Activated naive CD8-positive, alpha-beta T cell treated with anti-CD3 and anti-CD28 coated beads, Interleukin-2, amount 50 U/mL, for 16 hours (primary cell): ENCODE measurements around the gene AVEN.
A peak's percentile ranks its signal among the peaks of the same experiment; 100 is the strongest.
"Not testable (repeated sequence)": the region's sequence is repeated elsewhere in the genome, so short reads cannot be mapped to it uniquely, and the experiment has no call there.

ENCODE experiments used
- DNase-seq: peaks from one replicate; pipeline ENCODE4 v3.0.0-alpha.2; 2020; ENCODE audit warnings: low read depth, low spot score

Gene AVEN, protein sequence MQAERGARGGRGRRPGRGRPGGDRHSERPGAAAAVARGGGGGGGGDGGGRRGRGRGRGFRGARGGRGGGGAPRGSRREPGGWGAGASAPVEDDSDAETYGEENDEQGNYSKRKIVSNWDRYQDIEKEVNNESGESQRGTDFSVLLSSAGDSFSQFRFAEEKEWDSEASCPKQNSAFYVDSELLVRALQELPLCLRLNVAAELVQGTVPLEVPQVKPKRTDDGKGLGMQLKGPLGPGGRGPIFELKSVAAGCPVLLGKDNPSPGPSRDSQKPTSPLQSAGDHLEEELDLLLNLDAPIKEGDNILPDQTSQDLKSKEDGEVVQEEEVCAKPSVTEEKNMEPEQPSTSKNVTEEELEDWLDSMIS

DNA sequence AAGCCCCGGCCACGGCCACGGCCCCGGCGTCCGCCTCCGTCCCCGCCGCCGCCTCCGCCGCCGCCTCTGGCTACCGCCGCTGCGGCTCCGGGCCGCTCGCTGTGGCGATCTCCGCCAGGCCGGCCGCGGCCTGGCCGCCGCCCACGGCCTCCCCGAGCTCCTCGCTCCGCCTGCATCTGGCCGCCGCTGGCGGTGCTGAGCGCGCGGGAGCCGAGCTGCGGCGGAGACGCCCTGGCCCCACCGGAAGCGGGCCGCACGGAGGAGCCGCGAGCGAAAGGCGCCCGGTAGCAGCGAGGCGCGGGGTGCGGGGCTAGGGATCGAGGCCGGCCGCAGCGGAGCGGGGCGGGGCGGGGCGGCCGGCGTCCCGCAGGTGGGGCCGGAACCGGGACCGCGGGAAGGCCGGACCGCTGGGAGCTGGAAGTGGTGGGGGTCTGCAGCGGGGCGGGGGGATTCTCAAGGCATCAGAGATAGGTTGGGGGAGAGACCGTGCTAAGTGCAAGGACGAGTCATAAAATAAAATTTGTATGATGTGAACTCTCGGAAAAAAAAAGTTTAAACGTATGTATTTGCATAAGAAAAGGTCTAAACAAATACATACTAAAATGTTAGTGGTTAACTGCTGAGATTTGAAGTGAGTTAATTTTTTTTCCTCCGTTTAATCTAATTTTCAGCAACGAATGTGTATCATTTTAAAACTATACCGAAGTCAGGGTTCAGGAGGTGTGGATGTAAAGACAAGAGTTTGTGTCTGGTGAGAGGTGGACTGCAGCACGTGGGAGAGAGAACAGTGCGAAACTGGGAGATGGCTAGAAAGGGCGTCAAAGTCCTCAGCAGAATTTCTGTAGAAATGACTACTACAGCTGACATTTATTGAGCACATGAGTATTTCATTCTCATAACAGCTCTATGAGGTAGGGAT is at the start of gene AVEN:
AVEN (minus strand) TSS at position 334 of the 919 bp plus-strand sequence; CDS start at position 176, 158 bp downstream.
- DNase-seq: peak; percentile 20

- DNase-seq: no peak
Observed at GRCh38 chr15:34085746-34086145, 46.7 kb upstream of the AVEN start.

DNA sequence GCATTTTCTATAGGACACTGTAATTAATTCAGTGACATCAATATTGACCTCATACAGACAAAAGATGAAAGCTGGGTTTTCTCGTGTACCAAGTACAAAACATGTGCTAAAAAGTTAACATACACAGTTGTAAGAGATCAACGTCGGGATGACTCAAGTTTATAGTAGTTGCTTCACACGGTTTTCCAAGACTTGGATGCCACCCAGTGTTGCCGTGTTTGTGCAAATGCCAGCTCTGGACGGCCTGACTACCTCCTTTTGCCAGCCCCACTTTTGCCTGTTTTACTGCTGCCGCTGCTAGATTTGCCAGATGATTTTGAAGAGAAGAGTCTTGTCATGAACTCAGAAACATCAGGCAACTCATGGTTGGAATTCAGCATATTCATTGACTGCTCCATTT is 45.1 kb upstream of the AVEN start:
- DNase-seq: no peak

DNA sequence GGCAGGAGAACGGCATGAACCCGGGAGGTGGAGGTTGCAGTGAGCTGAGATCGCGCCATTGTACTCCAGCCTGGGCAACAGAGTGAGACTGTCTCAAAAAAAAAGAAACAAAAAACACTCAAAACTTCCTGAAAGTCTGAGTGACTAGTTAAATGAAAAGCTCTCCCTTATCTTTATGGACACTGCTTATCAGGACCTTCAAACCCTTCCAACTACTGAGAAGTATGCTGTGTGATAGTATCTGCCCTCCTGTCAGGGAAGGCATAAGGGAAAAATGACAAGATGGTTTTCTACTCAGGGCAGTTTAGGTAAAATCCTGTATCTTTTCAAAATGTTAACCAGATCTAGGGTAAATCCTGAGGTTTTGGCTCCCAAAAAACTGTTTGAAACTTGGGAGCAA is 40.9 kb upstream of the AVEN start:
- DNase-seq: no peak

DNA sequence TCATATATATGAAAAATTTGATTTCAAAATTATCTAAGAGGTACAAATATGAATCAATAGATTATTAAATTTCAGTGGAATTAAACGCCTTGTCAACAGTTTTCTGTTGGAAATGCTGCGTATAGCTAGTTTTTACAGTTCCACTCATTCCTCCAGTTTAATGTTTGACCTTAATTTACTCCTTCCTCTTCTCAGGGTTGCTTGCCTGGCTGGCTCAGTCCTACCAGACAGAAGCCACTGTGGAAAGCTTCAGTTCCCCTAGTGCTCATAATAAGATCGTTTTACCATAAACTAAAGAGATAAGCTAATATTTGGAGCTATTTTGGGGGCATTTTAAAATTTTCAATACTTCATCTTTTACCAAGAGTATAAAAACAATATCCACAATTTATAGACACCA is 39.9 kb upstream of the AVEN start:
- DNase-seq: no peak

- no peak for DNase-seq
Observed at GRCh38 chr15:34076785-34077184, 37.8 kb upstream of the AVEN start.

GRCh38 chr15:34070003-34070402 is 31.0 kb upstream of the AVEN start:
- no peak for DNase-seq

DNA sequence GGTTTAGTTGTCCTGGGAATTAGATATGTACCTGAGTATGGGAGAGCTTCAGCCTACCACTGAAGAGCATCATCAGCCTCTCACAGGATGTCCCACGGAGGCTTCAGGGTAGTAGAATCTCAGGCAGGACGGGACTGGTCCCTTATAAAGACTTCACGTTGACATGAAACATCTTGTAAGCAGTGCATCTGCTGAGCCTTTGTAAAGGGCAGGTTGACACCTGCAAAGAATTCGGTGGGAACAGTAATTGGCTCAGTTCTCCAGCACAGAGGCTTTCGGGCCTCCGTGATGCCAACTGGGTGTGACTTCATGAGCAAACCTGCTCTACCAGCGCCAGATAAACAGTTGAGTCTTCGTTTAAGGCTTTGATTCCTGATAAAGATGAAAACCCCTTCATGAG is 26.9 kb upstream of the AVEN start:
- DNase-seq: no peak

DNA sequence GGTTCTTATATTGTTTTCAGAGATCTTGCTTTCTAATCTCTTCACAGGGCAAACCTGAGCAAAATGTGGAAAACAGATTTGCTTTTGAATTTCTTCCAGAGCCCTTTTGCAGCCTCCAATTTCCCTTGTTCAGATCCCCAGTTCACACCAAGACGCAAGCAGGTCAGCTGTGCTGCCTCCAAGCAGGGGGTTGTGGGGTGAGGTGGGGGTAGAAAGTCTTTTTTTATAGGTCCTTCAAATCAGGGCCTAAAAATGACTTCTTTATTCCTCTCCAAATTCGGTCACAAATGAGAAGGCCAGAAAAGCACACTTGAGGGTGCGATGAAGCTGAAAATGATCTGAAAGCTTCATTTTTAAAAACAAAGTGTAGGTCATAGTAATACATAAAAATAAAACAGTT is 26.3 kb upstream of the AVEN start:
- DNase-seq: no peak

- DNase-seq: no peak
Observed at GRCh38 chr15:34064438-34064837, 25.4 kb upstream of the AVEN start.

GRCh38 chr15:34059946-34060345 is 20.9 kb upstream of the AVEN start:
- DNase-seq: no peak

- DNase-seq: no peak
Observed at GRCh38 chr15:34059476-34059875, 20.5 kb upstream of the AVEN start.

DNA sequence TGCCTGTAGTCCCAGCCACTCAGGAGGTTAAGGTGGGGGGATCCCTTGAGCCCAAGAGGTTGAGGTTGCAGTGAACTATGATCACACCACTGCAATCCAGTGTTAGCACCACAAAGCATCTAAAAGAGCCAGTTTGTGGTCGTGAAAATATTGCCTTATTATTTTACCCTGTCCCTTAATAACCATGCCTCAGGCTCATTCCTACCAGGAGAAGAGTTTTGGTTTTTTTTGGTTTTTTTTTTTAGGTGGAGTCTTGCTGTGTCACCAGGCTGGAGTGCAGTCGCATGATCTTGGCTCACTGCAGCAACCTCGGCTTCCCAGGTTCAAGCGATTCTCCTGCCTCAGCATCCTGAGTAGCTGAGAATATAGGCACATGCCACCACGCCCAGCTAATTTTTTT is 17.9 kb upstream of the AVEN start:
- DNase-seq: no peak

GRCh38 chr15:34055868-34056595 is 17.0 kb upstream of the AVEN start:
- no peak for DNase-seq

GRCh38 chr15:34054081-34054707 is 15.2 kb upstream of the AVEN start:
- no peak for DNase-seq

DNA sequence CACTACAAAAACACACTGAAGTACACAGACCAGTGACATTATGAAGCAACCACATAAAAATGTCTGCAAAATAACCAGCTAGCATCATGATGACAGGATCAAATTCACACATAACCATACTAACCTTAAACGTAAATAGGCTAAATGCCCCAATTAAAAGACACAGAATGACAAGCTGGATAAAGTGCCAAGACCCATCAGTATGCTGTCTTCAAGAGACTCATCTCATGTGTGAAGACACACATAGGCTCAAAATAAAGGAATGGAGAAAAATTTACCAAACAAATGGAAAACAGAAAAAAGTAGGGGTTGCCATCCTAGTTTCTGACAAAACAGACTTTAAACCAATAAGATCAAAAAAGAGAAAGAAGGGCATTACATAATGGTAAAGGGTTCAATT is 11.4 kb upstream of the AVEN start:
- DNase-seq: not testable (repeated sequence)

GRCh38 chr15:34049112-34049511 is 10.1 kb upstream of the AVEN start:
- DNase-seq: no peak

DNA sequence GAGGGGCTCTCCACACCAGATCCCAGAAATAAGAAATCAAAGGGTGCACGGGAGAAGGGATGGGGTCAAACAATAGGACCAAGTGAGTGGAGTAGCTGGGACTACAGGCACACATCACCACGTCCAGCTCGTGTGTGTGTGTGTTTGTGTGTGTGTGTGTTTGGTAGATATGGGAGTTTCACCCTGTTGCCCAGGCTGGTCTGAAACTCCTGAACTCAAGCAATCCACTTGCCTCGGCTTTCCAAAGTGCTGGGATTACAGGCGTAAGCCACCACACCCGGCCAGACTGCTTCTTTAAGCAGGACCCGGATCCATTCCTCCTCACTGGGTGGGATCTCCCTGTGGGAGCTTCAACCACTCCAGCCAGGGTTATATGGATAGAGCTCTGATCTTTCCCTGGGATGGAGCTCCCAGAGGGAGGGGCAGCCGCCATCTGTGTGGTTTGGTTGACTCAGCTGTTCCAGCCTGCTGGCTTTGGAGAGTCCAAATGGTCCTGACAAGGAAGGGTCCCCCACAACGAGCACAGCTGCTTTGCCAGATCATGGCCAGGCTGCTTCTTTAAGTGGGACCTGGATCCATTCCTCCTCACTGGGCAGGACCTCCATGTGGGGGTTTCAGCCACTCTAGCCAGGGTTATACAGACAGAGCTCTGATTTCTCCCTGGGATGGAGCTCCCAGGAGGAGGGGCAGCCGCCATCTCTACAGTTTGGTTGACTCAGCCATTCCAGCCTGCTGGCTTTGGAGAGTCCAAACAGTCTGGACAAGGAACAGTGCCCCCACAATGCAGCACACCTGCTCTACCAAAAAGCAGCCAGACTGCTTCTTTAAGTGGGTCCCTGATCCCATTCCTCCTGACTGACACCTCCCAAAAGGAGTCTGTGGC is 9.1 kb upstream of the AVEN start:
- DNase-seq: no peak

DNA sequence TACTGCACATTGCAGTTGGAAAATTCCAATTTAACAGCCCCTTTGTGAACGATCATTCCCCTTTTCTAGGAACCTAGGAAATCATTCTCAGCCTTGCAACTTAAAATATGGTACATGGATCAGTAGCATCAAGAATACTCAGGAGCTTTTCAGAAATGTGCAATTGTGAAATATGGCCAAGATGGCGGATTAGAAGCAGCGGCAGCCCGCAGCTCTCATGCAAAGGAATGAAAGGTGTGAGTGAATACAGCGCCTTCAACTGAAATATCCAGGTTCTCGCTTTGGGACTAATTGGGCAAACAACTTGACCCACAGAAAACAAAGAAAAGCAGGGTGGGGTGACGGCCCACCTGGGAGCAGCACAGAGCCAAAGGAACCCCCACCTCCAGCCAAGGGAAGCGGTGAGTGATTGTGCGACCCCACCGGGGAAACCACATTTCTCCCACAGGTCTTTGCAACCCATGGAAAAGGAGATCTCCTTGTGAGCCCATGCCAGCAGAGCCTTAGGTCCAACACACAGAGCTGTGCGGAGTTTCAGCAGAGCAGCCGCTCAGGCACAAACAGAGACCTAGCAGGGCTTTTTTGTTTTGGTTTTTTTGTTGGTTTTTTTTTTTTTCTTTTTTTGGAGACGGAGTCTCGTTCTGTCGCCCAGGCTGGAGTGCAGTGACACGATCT is 7.6 kb upstream of the AVEN start:
- DNase-seq: no peak

- DNase-seq: no peak
Observed at GRCh38 chr15:34043813-34044212, 4.8 kb upstream of the AVEN start.
